A673 (cell line): ENCODE measurements around the gene PDE4B.

Experiments
- EZH2 ChIP-seq: fragments of 200-600 bp; sonication (generic); IDR thresholded peaks from 2 replicates; pipeline ENCODE4 v1.6.1; 2017; ENCODE audit warnings: borderline replicate concordance, low read depth, mild to moderate bottlenecking, mixed read lengths, antibody characterized with exemption, low read length; ENCODE audit not compliant: poor library complexity, severe bottlenecking
- TF ChIP-seq, protein P1 (sequence below): fragments of 300-800, 200-600 bp; sonication (generic); conservative IDR thresholded peaks from 2 replicates; pipeline ENCODE4 v1.5.1; 2017; ENCODE audit warnings: low read depth, mild to moderate bottlenecking, antibody characterized with exemption, low read length, moderate library complexity, mixed read lengths

DNA sequence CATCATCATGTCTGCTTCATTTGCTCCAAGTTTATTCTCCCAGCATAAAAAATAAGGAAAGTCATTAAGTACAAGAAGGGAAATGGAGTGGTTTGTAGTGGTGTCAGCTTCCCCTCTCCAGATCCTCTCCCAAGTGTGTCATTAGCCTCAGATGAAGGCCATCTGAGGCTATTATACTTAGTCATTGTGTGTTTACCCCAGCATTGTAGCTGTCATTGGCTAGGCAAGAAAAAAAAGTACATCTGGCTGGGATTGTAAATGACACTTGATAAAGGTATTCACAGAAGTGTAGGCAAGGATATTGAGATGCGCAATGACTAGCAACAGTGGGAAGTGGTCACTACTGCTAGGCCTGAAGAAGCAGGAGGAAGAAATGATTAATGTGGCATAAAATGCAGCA lies 424.3 kb downstream of the PDE4B start:
- TF ChIP-seq, protein P1, sequence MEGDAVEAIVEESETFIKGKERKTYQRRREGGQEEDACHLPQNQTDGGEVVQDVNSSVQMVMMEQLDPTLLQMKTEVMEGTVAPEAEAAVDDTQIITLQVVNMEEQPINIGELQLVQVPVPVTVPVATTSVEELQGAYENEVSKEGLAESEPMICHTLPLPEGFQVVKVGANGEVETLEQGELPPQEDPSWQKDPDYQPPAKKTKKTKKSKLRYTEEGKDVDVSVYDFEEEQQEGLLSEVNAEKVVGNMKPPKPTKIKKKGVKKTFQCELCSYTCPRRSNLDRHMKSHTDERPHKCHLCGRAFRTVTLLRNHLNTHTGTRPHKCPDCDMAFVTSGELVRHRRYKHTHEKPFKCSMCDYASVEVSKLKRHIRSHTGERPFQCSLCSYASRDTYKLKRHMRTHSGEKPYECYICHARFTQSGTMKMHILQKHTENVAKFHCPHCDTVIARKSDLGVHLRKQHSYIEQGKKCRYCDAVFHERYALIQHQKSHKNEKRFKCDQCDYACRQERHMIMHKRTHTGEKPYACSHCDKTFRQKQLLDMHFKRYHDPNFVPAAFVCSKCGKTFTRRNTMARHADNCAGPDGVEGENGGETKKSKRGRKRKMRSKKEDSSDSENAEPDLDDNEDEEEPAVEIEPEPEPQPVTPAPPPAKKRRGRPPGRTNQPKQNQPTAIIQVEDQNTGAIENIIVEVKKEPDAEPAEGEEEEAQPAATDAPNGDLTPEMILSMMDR = no peak
- TF ChIP-seq EZH2 = no peak
